Gastrocnemius medialis (tissue), 4 donors: ENCODE data around the gene ZNRF3.

Experiments used
- POLR2A ChIP-seq, 2 donors: fragments of 450-650 bp; IDR thresholded peaks; one replicate each; pipeline ENCODE4 v1.6.1; 2017; ENCODE audit warnings: antibody characterized with exemption in 2 of 2, mild to moderate bottlenecking in 2 of 2, moderate library complexity in 2 of 2
- TF ChIP-seq, protein P1 (sequence below), 5 experiments: fragments of 450-650 bp in 3 of 5; fragments of 200-600 bp in 2 of 5; sonication (generic) in 2 of 5; IDR thresholded peaks in 4 of 5; conservative IDR thresholded peaks in 1 of 5; 1 replicate in 4 of 5; 2 replicates in 1 of 5; pipeline ENCODE4 v1.5.1; 2016 to 2019; ENCODE audit warnings: antibody characterized with exemption in 5 of 5, mild to moderate bottlenecking in 3 of 5, moderate library complexity in 3 of 5

DNA sequence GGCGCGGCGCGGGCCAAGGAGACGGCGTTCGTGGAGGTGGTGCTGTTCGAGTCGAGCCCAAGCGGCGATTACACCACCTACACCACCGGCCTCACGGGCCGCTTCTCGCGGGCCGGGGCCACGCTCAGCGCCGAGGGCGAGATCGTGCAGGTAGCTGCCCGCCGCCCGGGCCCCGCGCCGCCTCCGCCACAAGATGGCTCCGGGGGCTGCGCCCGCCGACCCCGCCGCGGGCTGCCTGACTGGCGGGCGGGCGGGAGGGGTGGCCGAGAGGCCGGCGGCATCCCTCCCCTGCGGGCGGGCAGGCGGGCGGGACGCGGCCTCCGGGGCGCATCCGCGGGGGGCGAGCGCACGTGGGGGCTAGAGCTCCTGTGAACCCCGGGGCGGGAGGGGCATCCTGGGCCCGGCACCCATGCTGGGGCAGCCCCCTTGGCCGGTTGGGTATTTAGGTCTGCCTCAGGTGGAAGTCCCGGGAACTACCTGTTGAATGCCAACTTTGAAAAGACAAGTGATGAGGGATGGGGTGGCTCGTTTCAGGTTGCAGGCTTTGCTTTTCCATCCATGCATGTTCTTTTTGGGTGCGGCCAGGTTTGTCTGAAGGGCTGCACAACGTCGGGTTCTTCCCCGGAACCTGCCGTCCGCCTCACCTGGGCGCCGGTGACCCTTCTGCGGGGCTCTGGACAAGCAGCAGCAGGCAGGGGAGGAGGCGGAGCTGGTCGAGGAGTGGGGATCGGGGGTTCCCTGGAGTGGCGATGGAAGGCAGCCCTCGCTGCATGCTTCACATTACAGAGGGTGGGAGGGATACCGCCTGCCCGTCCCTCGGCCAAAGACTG, 760 bp downstream of the ZNRF3 start:
- no peak for TF ChIP-seq POLR2A (IDR thresholded peaks at IDR 0.05)
- TF ChIP-seq, protein P1, sequence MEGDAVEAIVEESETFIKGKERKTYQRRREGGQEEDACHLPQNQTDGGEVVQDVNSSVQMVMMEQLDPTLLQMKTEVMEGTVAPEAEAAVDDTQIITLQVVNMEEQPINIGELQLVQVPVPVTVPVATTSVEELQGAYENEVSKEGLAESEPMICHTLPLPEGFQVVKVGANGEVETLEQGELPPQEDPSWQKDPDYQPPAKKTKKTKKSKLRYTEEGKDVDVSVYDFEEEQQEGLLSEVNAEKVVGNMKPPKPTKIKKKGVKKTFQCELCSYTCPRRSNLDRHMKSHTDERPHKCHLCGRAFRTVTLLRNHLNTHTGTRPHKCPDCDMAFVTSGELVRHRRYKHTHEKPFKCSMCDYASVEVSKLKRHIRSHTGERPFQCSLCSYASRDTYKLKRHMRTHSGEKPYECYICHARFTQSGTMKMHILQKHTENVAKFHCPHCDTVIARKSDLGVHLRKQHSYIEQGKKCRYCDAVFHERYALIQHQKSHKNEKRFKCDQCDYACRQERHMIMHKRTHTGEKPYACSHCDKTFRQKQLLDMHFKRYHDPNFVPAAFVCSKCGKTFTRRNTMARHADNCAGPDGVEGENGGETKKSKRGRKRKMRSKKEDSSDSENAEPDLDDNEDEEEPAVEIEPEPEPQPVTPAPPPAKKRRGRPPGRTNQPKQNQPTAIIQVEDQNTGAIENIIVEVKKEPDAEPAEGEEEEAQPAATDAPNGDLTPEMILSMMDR (IDR thresholded peaks at IDR 0.05 in 4 of 5, conservative IDR thresholded peaks at IDR 0.05 in 1 of 5) = peak in 1 of 5 experiments; percentile 25
